Heart left ventricle (tissue), 13 donors: ENCODE measurements around the gene TVP23A.

Experiments
- CTCF ChIP-seq, 12 donors: fragments of 200-600 bp; sonication (generic) in 4 of 12; IDR thresholded peaks; one replicate each; pipeline versions ENCODE4 v1.5.0 to v1.8.0; 2018 to 2022; ENCODE audit warnings: antibody characterized with exemption in 12 of 12, mild to moderate bottlenecking in 5 of 12
- POLR2A ChIP-seq, 2 donors: fragments of 450-650 bp; IDR thresholded peaks; one replicate each; pipeline ENCODE4 v1.6.1; 2017; ENCODE audit warnings: antibody characterized with exemption in 2 of 2, mild to moderate bottlenecking in 2 of 2, moderate library complexity in 2 of 2
- donor health status: ischemic (EF 13 %, LVEDD 7.1; RV severe dilation, severe dysfunction).
- donor health status: DM: no; HTN: yes; CAD: no.
- donor health status: DM: no; HTN: no; CAD: no.
- donor health status: ischemic (EF 25% LVEDD 6.9; RV normal size, moderate dysfunction).
- donor health status: ischemic (EF 25% LVEDD 5.7; RV mildly dilated, moderate dysfunction).
- donor health status: ischemic (EF 35%, LVEDD 5.7; RV mildly dilated, moderate dysfunction).
- donor health status: nonischemic (EF 11% LVEDD 7.7; RV severe dilation, severe dysfunction).
- donor health status: DM: yes; HTN: yes; CAD: no.
- donor health status: PGD.
- donor health status: ischemic (EF 29% LVEDD 5.4; RV normal size, mild dysfunction).
- donor health status: nonischemic (EF 23%, LVEDD 6.1; RV moderate dilation, normal function).

- TF ChIP-seq CTCF (IDR thresholded peaks at IDR 0.05), result no peak
- TF ChIP-seq POLR2A (IDR thresholded peaks at IDR 0.05), result no peak
Measured at GRCh38 chr16:10856042-10856441, 37.4 kb upstream of the TVP23A start.
